ENCODE data around the gene GPX4.

DNA sequence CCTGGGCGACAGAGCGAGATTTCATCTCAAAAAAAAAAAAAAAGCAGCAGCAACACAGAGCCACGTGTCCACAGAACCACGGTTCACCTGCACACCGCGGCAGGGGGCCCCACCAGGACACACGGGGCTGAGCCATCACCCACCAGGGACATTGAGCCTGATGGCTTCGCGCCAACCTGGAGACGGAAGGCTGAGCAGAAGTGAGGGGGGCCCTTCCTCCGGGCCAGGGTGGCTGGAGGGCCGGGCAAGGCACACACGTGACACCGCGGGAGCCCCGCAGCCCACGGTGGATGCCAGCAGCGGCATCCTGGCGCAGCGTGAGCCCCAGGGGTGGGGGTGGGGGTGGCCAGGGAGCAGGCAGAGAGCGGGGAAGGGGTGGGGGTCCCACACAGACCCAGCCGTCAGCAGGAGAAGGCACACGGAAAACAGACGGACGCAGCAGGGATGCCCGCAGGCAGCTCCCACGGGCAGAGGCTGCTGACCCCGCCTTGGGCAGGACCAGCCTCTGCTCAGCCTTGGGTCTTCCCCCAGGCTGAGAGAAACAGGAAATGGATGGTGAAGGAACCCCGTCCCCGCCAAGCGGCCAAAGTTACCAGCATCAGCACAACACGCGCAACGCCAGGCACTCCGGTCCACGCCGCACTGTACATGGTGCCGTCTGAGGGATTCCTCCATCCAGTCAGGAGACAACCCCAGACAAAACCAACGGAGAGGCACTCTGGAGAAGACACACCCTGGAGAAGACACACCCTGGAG is 36.7 kb downstream of the GPX4 start:
- no peak for TF ChIP-seq POLR2AphosphoS5 (IDR thresholded peaks at IDR 0.05; ENCODE audit: low read depth, low read length)
- TF ChIP-seq TAF1 (IDR thresholded peaks at IDR 0.05; ENCODE audit: borderline replicate concordance, insufficient read depth, low read length) = no peak
- TF ChIP-seq, protein P1, sequence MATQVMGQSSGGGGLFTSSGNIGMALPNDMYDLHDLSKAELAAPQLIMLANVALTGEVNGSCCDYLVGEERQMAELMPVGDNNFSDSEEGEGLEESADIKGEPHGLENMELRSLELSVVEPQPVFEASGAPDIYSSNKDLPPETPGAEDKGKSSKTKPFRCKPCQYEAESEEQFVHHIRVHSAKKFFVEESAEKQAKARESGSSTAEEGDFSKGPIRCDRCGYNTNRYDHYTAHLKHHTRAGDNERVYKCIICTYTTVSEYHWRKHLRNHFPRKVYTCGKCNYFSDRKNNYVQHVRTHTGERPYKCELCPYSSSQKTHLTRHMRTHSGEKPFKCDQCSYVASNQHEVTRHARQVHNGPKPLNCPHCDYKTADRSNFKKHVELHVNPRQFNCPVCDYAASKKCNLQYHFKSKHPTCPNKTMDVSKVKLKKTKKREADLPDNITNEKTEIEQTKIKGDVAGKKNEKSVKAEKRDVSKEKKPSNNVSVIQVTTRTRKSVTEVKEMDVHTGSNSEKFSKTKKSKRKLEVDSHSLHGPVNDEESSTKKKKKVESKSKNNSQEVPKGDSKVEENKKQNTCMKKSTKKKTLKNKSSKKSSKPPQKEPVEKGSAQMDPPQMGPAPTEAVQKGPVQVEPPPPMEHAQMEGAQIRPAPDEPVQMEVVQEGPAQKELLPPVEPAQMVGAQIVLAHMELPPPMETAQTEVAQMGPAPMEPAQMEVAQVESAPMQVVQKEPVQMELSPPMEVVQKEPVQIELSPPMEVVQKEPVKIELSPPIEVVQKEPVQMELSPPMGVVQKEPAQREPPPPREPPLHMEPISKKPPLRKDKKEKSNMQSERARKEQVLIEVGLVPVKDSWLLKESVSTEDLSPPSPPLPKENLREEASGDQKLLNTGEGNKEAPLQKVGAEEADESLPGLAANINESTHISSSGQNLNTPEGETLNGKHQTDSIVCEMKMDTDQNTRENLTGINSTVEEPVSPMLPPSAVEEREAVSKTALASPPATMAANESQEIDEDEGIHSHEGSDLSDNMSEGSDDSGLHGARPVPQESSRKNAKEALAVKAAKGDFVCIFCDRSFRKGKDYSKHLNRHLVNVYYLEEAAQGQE (IDR thresholded peaks at IDR 0.05; ENCODE audit: insufficient read depth in 1 of 2, low read depth in 2 of 2, low read length in 2 of 2) = no peak
- TF ChIP-seq SIN3A (IDR thresholded peaks at IDR 0.05; ENCODE audit: borderline replicate concordance, insufficient read depth, low read length) = no peak
